Heart left ventricle (tissue), 16 donors: ENCODE data around the gene RAB22A. TPM values are rescaled to one million over a fixed set of nuclear protein-coding genes. Genes with fewer than 3 reads are reported as not detected.

Source experiments
- ATAC-seq, 4 donors: fragments of 200-7000 bp; cut with Tn5 transposase; one replicate each; pipeline ENCODE4 v1.9.1; 2020 to 2022; ENCODE audit warnings: moderate library complexity in 4 of 4, mild to moderate bottlenecking in 3 of 4, moderate number of reproducible peaks in 1 of 4
- DNase-seq, 5 donors: peaks; one replicate each; pipeline ENCODE4 v3.0.0-alpha.2; 2020
- H3K27ac ChIP-seq, 12 donors: fragments of 200-600 bp; sonication (generic) in 4 of 12; one replicate each; pipeline versions ENCODE4 v1.5.0 to v1.8.0; 2016 to 2022; ENCODE audit warnings: mild to moderate bottlenecking in 2 of 12
- H3K27me3 ChIP-seq, 9 donors: fragments of 200-600 bp; sonication (generic) in 2 of 9; one replicate each; pipeline versions ENCODE4 v1.5.1 to v1.8.0; 2016 to 2022; ENCODE audit warnings: mild to moderate bottlenecking in 3 of 9
- H3K36me3 ChIP-seq, 9 donors: fragments of 200-600 bp; sonication (generic) in 2 of 9; one replicate each; pipeline versions ENCODE4 v1.5.0 to v1.8.0; 2018 to 2022; ENCODE audit warnings: mild to moderate bottlenecking in 2 of 9
- H3K4me1 ChIP-seq, 12 donors: fragments of 200-600 bp; sonication (generic) in 4 of 12; one replicate each; pipeline versions ENCODE4 v1.5.0 to v1.8.0; 2016 to 2022; ENCODE audit warnings: mild to moderate bottlenecking in 3 of 12
- H3K4me3 ChIP-seq, 12 donors: fragments of 200-600 bp; sonication (generic) in 4 of 12; one replicate each; pipeline versions ENCODE4 v1.5.0 to v1.8.0; 2017 to 2022; ENCODE audit warnings: mild to moderate bottlenecking in 9 of 12, moderate library complexity in 4 of 12
- H3K9me3 ChIP-seq, 12 donors: fragments of 200-600 bp; sonication (generic) in 4 of 12; one replicate each; pipeline versions ENCODE4 v1.5.0 to v1.8.0; 2016 to 2022; ENCODE audit warnings: mild to moderate bottlenecking in 1 of 12
- POLR2A ChIP-seq, 2 donors: fragments of 450-650 bp; IDR thresholded peaks; one replicate each; pipeline ENCODE4 v1.6.1; 2017; ENCODE audit warnings: antibody characterized with exemption in 2 of 2, mild to moderate bottlenecking in 2 of 2, moderate library complexity in 2 of 2
- WGBS, 4 donors: extraction: QIAGEN DNeasy Blood & Tissue Kit in 2 of 4; methylation state at CpG; one replicate each; pipeline versions ENCODE4 v1.1.5 to v1.1.7; 2013 to 2018; 5-methylcytosine and 5-hydroxymethylcytosine counted together
- intact Hi-C, 10 donors: fragments of 100-400 bp; cut with DNase I; formaldehyde crosslinking; loops; one replicate each; pipeline versions ENCODE4 v1.11.1 to v1.14.2; 2022
- polyA plus RNA-seq, 2 donors: library from polyadenylated mRNA; stranded (reverse); fragments of 200-250 nt; gene quantifications; one replicate each; pipeline ENCODE4 v1.2.3, GENCODE V29; 2013
- total RNA-seq, 9 donors: library from RNA; depleted of rRNA in 2 of 9; stranded (reverse); fragments of >200 nt in 2 of 9; fragmentation: NEBNext Ultra II Directional in 3 of 9; extraction: Animal tissue kit (Norgen Biotek cat#: 25700) in 3 of 9; gene quantifications; one replicate each; pipeline versions ENCODE4 v1.1.0 to v1.2.4, GENCODE V29; 2016 to 2023
- TF ChIP-seq, protein P1 (sequence below), 12 donors: fragments of 200-600 bp; sonication (generic) in 4 of 12; IDR thresholded peaks; one replicate each; pipeline versions ENCODE4 v1.5.0 to v1.8.0; 2018 to 2022; ENCODE audit warnings: antibody characterized with exemption in 12 of 12, mild to moderate bottlenecking in 5 of 12
- donor health status: ischemic (EF 13 %, LVEDD 7.1; RV severe dilation, severe dysfunction).
- donor health status: healthy with polysubstance abuse.
- donor health status: DM: no; HTN: yes; CAD: no.
- donor health status: DM: no; HTN: no; CAD: no.
- donor health status: ischemic (EF 25% LVEDD 6.9; RV normal size, moderate dysfunction).
- donor health status: ischemic (EF 25% LVEDD 5.7; RV mildly dilated, moderate dysfunction).
- donor health status: healthy.
- donor health status: DM: yes; HTN: yes; CAD: no.
- donor health status: ischemic (EF 35%, LVEDD 5.7; RV mildly dilated, moderate dysfunction).
- donor health status: nonischemic (EF 11% LVEDD 7.7; RV severe dilation, severe dysfunction).
- donor health status: DM: yes; HTN: yes; CAD: no.
- donor health status: PGD.
- donor health status: ischemic (EF 29% LVEDD 5.4; RV normal size, mild dysfunction).
- donor health status: nonischemic (EF 23%, LVEDD 6.1; RV moderate dilation, normal function).

Gene RAB22A
- total and polyA plus RNA-seq, 11 donors, result 3.0 to 9.7 (median 6.4) TPM

GRCh38 chr20:58303547-58303946, 6.0 kb upstream of the RAB22A start:
- no peak for ATAC-seq
- Histone ChIP-seq H3K36me3 (peaks cover 0 to 22% (median 0%) of the 10 kb centered on the region in 9 donors), H3K4me3 (no peak overlapping the region), H3K9me3 (no peaks in the 10 kb centered on the region), H3K27me3 (no peaks in the 10 kb centered on the region), H3K27ac (peak overlapping the region in 1 of 12 donors; percentile 3), H3K4me1 (peaks cover 0 to 32% (median 0%) of the 10 kb centered on the region in 12 donors)
- intact Hi-C loops, result loop anchor here in 1 of 10 donors (10.0 kb wide), 1 partner anchor 351 kb away; the partner anchor contains the start of gene STX16
- WGBS, 4 donors, result 82 to 100% (median 87%) methylated on average over 1 of the region's 1 CpG
- no peak for TF ChIP-seq POLR2A (IDR thresholded peaks at IDR 0.05)
- TF ChIP-seq, protein P1, sequence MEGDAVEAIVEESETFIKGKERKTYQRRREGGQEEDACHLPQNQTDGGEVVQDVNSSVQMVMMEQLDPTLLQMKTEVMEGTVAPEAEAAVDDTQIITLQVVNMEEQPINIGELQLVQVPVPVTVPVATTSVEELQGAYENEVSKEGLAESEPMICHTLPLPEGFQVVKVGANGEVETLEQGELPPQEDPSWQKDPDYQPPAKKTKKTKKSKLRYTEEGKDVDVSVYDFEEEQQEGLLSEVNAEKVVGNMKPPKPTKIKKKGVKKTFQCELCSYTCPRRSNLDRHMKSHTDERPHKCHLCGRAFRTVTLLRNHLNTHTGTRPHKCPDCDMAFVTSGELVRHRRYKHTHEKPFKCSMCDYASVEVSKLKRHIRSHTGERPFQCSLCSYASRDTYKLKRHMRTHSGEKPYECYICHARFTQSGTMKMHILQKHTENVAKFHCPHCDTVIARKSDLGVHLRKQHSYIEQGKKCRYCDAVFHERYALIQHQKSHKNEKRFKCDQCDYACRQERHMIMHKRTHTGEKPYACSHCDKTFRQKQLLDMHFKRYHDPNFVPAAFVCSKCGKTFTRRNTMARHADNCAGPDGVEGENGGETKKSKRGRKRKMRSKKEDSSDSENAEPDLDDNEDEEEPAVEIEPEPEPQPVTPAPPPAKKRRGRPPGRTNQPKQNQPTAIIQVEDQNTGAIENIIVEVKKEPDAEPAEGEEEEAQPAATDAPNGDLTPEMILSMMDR (IDR thresholded peaks at IDR 0.05), result no peak
- DNase-seq, result no peak

GRCh38 chr20:58305061-58305460, 4.5 kb upstream of the RAB22A start:
- ATAC-seq (no peak), DNase-seq (no peak)
- Histone ChIP-seq H3K9me3 (no peaks in the 10 kb centered on the region), H3K27ac (no peak overlapping the region), H3K27me3 (no peaks in the 10 kb centered on the region), H3K4me1 (peaks cover 0 to 35% (median 0%) of the 10 kb centered on the region in 12 donors), H3K4me3 (no peak overlapping the region), H3K36me3 (peaks cover 0 to 22% (median 0%) of the 10 kb centered on the region in 9 donors)
- intact Hi-C loops, result loop anchor here in 3 of 10 donors (5.0 to 10.0 kb wide), 3 partner anchors 82 to 350 kb away; partner anchors contain the start of genes STX16 (in 1 of the 3) and VAPB (in 1 of the 3)
- 93 to 100% (median 98%) methylated on average over 1 of the region's 1 CpG for WGBS, 4 donors
- TF ChIP-seq, protein P1 (IDR thresholded peaks at IDR 0.05), result no peak
- TF ChIP-seq POLR2A (IDR thresholded peaks at IDR 0.05), result no peak

DNA sequence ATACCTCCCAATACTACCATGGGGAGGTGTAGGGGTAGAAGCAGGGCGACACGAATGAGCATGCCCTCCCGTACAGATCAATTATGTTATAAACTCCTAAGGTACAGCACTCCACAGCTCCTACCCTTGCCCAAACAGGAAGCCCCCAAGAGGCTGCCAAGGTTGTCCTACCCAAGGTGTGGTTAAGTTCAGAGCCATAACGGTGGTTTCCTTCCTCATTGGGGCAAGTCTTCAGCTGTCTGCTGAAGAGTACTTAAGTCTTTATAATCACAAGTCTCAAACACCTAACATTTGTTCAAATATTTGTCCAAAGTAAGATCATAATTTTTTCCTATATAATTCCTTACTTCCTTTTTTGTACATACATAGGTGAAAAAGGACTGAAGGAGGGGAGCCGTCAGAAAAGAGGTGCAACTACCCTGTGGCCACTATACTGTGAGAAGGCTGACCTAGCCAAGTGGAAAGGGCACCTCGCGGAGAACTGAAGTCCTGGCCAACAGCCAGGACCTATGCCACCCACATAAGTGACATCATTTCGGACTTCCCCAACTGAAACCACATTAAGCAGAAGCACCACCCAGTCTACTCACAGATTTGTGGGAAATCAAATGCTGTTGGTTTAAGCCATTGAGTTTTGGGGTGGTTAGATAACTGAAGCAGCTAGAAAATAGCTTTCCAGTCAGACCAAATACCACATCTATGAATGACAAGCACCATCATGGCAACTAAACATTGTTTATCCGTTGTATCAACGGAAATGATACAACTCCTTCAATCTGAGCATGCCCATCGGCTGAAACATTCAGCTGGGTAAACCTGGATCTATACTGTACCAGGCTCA, 2.9 kb upstream of the RAB22A start:
- peak in 2 of 5 donors; percentile 23 to 40 for DNase-seq
- Histone ChIP-seq H3K4me3 (no peak overlapping the region), H3K27ac (peak overlapping the region in 1 of 12 donors; percentile 81), H3K9me3 (no peaks in the 10 kb centered on the region), H3K4me1 (peaks cover 0 to 50% (median 12%) of the 10 kb centered on the region in 12 donors), H3K27me3 (no peaks in the 10 kb centered on the region), H3K36me3 (peaks cover 0 to 14% (median 2%) of the 10 kb centered on the region in 9 donors)
- no peak for TF ChIP-seq POLR2A (IDR thresholded peaks at IDR 0.05)
- TF ChIP-seq, protein P1 (IDR thresholded peaks at IDR 0.05), result no peak
- WGBS, 4 donors, result 79 to 88% (median 82%) methylated on average over 11 of the region's 11 CpGs
- ATAC-seq, result peak in 1 of 4 donors; percentile 3
- intact Hi-C loops, result loop anchor here in 3 of 10 donors (5.0 to 10.0 kb wide), 3 partner anchors 81 to 348 kb away; partner anchors contain the start of genes STX16 (in 1 of the 3) and VAPB (in 1 of the 3)

DNA sequence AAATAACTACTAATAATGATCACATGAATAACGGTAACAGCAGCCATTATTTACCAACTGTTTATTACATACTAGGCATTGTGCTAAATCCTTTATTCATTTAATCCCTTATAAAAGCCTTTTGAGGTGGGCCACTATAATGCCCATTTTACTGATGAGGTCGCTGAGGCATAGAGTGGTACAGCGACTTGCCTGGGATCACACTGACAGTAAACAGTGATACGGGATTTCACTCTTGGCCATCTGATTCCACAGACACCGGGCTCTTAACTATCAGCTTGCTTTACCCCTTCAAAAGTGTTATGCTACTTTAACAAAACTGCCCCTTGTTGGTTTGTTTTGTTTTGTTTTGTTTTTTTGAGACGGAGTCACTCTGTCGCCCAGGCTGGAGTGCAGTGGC, 2.2 kb upstream of the RAB22A start:
- no peak for DNase-seq
- H3K4me3 ChIP-seq, result no peak overlapping the region
- no peak for TF ChIP-seq POLR2A (IDR thresholded peaks at IDR 0.05)
- TF ChIP-seq, protein P1 (IDR thresholded peaks at IDR 0.05), result no peak
- H3K36me3 ChIP-seq, result peaks cover 0 to 16% (median 5%) of the 10 kb centered on the region in 9 donors
- no peak for ATAC-seq
- WGBS, 4 donors, result 90 to 96% (median 94%) methylated on average over 7 of the region's 7 CpGs
- H3K27me3 ChIP-seq, result no peaks in the 10 kb centered on the region
- intact Hi-C loops, result loop anchor here in 3 of 10 donors (5.0 to 10.0 kb wide), 3 partner anchors 80 to 348 kb away; partner anchors contain the start of genes STX16 (in 1 of the 3) and VAPB (in 1 of the 3)
- H3K9me3 ChIP-seq, result no peaks in the 10 kb centered on the region
- peaks cover 0 to 52% (median 13%) of the 10 kb centered on the region in 12 donors for H3K4me1 ChIP-seq
- H3K27ac ChIP-seq, result peak overlapping the region in 1 of 12 donors; percentile 81
